HG03469 (cell line): ENCODE results near the gene TUBD1.

Experiments used
- ATAC-seq: cut with Tn5 transposase; IDR thresholded peaks from one replicate; pipeline ENCODE4 v1.9.1; 2021; ENCODE audit warnings: mild to moderate bottlenecking, moderate library complexity, moderate number of reproducible peaks; ENCODE audit not compliant: unreplicated experiment

TUBD1 gene

DNA sequence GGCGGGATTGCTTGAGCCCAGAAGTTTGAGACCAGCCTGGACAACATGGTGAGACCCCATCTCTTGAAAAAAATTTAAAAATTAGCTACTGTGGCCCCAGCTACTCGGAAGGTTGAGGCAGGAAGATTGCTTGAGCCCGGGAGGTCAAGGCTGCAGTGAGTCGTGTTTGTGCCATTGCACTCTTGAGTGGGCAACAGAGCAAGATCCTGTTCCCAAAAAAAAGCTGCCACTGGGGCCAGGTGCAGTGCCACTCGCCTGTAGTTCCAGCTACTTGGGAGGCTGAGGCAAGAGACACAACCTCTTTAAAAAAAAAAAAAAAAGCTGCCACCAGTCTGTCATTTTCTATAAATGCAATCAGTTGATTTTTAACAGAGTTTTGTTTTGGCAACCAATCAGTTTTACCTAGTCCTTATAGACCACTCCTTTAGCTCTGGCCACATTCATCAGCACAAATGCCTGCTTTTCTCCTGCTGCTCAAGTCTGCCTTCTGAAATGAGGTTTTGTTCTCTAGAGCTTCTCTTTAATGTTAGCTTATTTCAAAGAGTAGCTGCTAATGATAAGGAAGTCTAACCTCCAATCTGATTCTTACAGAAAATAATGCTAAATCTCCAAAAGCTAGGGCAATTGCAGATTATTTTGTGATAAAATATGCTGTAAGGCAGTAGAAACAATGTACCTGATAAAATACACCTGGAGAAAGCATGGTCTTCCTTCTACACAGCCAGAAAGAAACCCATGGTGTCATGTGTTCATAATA lies 64.8 kb downstream of the TUBD1 start:
- ATAC-seq: no peak

DNA sequence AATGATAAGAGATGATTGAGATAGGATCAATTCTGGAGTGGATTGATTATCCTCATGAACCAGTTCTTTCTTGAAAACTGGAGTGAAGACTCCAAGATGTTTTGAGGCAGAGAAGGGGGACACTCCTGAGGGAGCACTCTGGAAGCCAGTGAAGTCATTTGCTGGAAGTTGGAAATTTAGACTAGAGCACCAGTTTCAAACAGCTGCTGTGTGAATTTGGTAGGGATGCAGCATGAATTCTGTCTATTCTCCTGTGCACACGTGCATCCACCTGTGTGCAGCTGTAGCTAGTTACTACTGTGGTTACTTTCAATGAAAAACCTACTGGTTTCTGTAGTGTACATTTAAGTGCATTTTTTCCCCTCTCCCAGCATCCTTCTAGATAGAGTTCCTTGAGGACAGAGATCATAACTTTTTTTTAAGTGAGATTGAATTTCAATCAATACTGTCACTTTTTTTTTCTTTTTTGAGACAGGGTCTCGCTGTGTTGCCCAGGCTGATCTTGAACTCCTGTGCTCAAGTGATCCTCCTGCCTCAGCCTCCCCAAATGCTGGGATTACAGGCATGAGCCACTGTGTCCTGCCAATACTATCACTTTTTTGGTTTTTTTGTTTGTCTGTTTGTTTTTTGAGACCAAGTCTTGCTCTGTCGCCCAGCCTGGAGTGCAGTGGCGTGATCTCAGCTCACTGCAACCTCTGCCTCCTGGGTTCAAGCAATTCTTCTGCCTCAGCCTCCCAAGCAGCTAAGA lies 65.9 kb downstream of the TUBD1 start:
- ATAC-seq: no peak

DNA sequence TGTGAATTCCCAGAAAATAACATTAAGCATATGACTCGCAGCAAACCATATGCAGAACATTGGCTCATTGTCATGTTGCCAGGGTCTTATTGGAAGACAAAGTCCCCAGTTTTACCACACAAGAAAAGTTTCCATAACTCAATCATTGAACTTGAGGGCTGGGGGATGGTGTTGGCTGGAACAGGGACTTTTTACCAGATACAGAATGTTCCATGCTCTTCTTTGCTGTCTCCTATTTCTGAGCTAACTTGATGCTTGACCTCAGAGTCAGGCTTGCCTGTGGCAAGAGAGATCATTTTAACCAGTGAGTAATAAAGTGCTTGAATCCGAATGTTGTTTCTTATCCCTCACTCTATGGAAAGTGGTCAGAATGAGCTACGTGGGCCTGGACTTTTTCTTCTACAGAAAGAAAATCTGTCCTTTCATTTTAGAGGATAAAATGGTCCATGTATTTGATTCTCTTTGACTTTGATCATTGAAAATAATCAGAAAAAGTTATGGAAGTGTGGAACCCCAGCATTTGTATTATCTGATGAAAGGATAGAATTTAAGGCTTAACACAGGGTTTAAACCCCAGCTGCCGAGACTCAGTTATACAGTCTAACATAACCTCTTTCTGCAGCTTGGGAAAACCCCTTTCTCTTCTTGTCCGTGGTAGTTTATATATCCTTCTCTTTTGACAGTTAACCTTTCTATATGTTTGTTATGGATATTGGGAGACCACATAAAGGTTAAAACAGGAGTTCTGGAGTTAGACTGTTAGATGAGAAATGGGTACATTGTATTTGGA lies 67.0 kb downstream of the TUBD1 start:
- ATAC-seq: no peak

DNA sequence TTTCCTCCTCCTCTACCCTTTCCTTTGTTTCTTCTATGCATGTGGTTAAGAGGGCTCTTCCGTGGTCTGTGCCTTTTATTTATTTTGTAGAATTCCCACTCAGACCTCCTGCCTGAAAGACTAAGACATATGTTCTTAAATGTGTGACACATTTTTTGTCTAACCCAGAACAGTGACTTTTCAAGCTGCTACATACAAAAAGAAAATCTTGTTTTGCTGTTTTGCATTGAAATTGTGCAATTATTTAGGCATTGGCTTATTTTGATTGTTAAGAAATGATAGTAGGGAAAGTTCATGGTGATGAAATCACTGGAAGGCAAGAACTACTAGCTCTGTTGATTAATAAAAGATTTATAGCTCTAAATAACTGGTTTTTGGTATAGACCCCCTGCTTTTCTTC lies 76.8 kb downstream of the TUBD1 start:
- no peak for ATAC-seq

DNA sequence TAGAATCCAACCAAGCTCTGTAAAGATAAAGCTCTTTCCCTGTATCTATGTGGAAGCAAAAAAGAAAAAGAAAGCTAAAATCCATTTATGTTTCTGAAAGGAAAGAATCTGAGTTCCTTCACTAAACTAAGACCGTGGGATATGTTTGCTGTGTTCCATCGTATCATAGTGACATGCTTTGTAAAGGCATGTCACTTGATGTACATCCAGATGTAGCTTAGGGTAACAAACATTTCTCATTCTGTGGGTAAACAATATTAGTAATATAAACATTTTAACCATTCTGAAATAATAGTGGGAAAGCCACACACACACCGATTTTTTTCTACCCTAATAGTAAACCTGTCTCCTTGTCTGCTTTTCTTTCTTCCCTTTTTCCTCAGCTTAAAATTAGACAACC lies 78.1 kb downstream of the TUBD1 start:
- ATAC-seq: no peak

- no peak for ATAC-seq
Measured at GRCh38 chr17:59814276-59814675, 78.5 kb downstream of the TUBD1 start.

DNA sequence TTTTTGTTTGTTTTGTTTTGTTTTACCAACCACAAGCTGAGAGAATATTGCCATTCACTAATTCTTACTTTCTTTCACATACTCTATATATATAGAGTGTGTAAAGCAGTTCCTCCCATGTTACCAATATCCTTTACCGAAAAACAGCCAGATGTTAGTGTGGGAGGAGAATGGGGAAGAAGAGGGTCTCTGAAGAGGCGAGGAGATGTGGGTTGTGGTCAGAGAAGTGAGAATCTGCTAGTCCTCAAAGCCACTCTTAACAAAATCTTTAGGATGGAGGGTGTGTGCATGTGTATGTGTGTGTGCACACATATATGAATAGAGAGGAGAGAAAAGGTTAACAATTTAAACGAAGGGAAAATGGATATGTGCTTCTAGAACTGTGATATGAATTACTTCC lies 80.6 kb downstream of the TUBD1 start:
- ATAC-seq: no peak

DNA sequence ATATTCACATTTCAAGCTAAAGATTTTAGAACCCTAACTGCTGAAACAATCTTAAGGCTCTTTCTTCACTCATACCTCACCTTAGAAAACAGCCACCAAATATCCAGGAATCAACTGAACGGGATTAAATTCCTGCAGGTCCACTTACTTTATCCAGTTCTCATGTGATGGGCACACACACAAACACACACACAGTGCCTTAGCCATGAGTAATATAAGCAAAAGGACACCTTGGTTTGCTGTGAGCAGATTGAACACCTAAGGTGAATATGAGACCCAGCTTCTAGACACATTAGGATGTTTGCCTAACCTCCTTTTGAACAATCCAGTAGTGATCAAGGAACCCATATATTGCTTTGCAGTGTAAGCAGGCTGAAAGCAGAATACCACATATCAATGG lies 81.5 kb downstream of the TUBD1 start:
- no peak for ATAC-seq

- no peak for ATAC-seq
Measured at GRCh38 chr17:59810894-59811153, 81.9 kb downstream of the TUBD1 start.
